ENCODE measurements around the gene SLC22A5.

DNA sequence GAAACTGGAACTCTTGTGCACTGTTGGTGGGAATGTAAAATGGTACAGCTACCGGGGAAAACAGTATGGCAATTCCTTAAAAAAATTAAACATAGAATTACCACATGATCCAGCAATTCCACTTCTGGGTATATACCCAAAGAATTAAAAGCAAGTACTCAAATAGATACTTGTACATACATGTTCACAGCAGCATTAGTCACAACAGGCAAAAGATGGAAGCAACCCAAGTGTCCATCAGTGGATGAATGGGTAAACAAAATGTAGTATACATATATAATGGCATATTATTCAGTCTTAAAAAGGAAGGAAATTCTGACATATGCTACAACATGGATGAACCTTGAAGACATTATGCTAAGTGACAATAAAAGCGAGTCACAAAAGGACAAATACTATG is 7.4 kb upstream of the SLC22A5 start:
- TF ChIP-seq, protein P1, sequence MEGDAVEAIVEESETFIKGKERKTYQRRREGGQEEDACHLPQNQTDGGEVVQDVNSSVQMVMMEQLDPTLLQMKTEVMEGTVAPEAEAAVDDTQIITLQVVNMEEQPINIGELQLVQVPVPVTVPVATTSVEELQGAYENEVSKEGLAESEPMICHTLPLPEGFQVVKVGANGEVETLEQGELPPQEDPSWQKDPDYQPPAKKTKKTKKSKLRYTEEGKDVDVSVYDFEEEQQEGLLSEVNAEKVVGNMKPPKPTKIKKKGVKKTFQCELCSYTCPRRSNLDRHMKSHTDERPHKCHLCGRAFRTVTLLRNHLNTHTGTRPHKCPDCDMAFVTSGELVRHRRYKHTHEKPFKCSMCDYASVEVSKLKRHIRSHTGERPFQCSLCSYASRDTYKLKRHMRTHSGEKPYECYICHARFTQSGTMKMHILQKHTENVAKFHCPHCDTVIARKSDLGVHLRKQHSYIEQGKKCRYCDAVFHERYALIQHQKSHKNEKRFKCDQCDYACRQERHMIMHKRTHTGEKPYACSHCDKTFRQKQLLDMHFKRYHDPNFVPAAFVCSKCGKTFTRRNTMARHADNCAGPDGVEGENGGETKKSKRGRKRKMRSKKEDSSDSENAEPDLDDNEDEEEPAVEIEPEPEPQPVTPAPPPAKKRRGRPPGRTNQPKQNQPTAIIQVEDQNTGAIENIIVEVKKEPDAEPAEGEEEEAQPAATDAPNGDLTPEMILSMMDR (IDR thresholded peaks at IDR 0.05; ENCODE audit: low read length), result no peak
- TF ChIP-seq EZH2 (optimal IDR thresholded peaks at IDR 0.05; ENCODE audit: low read depth, low read length) (no peak), EZH2phosphoT487 (IDR thresholded peaks at IDR 0.05; ENCODE audit: low read length) (no peak)

All from MM.1S (cell line).